HG02571 (cell line): ENCODE measurements around the gene SOX15.
"Not testable (repeated sequence)": the region's sequence is repeated elsewhere in the genome, so short reads cannot be mapped to it uniquely, and the experiment has no call there.

Experiments used
- ATAC-seq: cut with Tn5 transposase; IDR thresholded peaks from one replicate; pipeline ENCODE4 v1.9.1; 2021; ENCODE audit warnings: mild to moderate bottlenecking, moderate library complexity; ENCODE audit not compliant: unreplicated experiment

Gene SOX15

GRCh38 chr17:7611635-7612293, 21.9 kb upstream of the SOX15 start:
- no peak for ATAC-seq

GRCh38 chr17:7610641-7611040, 20.7 kb upstream of the SOX15 start:
- ATAC-seq, result no peak

- no peak for ATAC-seq
Observed at GRCh38 chr17:7606280-7606679, 16.4 kb upstream of the SOX15 start.

GRCh38 chr17:7597561-7597960, 7.7 kb upstream of the SOX15 start:
- not testable (repeated sequence) for ATAC-seq

GRCh38 chr17:7593296-7593695, 3.4 kb upstream of the SOX15 start:
- no peak for ATAC-seq

- ATAC-seq, result no peak
Observed at GRCh38 chr17:7592422-7593021, 2.6 kb upstream of the SOX15 start.

- no peak for ATAC-seq
Observed at GRCh38 chr17:7591596-7591995, 1.7 kb upstream of the SOX15 start.

GRCh38 chr17:7590743-7591142, 849 bp upstream of the SOX15 start:
- no peak for ATAC-seq

- ATAC-seq, result no peak
Observed at GRCh38 chr17:7589204-7589868, 558 bp downstream of the SOX15 start.

- ATAC-seq, result no peak
Observed at GRCh38 chr17:7588553-7589203, 1.2 kb downstream of the SOX15 start.

GRCh38 chr17:7587420-7588151, 2.3 kb downstream of the SOX15 start:
- no peak for ATAC-seq

GRCh38 chr17:7586673-7587419, 3.0 kb downstream of the SOX15 start:
- no peak for ATAC-seq

GRCh38 chr17:7583253-7584109, 6.4 kb downstream of the SOX15 start, which contains the start of gene MPDU1:
TSS of gene MPDU1 (plus strand) at chr17:7583852. CDS start at chr17:7583863, 11 bp downstream.
- ATAC-seq, result peak; percentile 58

- ATAC-seq, result no peak
Observed at GRCh38 chr17:7582396-7583252, 7.3 kb downstream of the SOX15 start.

GRCh38 chr17:7580604-7581575, 9.0 kb downstream of the SOX15 start:
- ATAC-seq, result no peak

- ATAC-seq, result no peak
Observed at GRCh38 chr17:7579834-7580603, 9.9 kb downstream of the SOX15 start.
